Stimulated activated CD8-positive, alpha-beta memory T cell treated with anti-CD3 and anti-CD28 coated beads, Interleukin-7, amount 100 ng/mL, for 24 hours (primary cell): ENCODE data around the gene LETM1.

Experiments
- DNase-seq: peaks from one replicate; pipeline ENCODE4 v3.0.0-alpha.2; 2020; ENCODE audit warnings: low read depth

Gene LETM1

GRCh38 chr4:1872870-1873269 lies 16.9 kb upstream of the LETM1 start:
- no peak for DNase-seq

DNA sequence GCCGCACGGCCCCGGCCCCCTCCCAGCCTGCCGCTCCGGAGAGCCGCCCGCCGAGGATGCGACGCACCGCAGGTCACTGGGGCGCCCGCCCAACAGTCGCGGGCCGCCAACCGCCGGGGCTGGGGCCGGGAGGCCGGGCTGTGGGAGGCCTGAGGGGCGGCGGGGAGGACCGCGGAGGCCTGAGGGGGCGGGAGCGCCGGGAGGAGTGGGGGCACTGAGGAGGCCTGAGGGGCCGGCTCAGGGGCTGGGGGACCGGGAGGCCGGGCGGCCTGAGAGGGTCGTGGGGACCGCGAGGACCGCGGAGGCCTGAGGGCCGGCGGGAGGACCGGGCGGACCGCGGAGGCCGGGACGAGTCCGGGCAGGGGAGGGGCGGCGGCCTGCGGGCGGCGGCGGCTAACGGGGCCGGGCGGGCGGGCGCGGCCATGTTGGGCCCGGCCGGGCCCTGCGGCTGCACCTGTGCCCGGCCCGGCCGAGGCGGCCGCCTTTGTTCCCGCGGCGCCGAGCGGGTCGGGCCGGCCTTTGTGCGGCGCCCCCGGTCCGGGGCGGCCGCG lies 15.6 kb upstream of the LETM1 start:
- no peak for DNase-seq

DNA sequence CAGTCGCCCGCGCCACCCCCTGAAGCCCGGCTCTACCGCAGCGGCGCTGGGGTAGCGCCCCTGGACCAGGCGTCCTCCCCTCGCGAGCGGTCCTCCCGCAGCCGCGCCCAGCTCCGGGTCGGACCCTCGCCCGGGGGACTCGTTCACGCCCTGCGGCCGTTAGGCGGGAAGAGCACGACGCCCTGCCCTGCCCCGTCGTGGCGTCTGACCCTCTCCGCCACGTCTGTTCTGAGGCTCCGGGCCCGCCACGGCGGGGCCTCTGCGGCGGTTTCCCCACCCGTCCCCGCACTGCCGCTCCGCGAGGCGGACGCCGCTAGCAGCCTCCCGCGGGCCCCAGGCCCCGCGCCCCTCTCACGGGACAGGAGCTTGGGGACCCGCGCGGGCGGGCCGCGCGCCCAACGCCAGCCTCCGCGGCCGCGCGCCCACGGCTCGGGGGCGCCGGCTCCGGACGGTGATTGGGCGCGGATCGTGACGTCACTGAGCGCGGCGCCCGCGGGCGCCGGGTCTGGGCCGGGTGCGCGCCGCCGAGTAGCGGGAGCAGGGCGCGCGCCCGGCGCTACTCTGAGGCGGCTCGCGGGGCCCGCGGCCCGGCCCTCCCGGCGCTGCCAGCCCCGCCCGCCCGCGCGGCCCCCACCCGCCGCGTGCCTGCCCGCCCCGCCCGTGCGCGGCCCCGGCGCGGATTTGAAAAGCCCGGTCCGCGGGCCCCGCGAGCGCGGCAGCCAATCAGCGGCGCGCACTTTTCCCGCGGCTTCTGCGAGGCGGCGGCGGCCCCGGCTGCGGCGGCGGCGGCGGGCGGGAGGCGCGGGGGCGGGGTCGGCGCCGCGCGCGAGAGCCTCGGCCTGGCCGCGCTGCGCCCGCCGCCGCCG lies 14.9 kb upstream of the LETM1 start, which contains the start of gene NSD2:
NSD2 (plus strand) TSS at position 816 of the 866 bp plus-strand sequence. CDS start 29,262 bp downstream, outside the sequence.
- peak; percentile 82 for DNase-seq

DNA sequence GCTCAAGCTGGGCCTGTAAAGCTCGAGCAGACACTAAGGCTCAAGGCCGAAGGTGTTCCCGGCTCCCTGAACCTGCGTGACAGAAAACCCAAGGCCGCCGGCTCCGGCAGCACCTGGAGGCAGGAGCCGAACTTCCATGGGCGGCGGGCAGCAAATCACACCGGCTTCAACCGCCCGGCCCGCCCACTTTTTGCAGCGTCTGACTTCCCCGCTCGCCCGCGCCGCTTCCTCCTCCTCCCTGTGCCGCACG lies 14.3 kb upstream of the LETM1 start:
- peak; percentile 66 for DNase-seq

DNA sequence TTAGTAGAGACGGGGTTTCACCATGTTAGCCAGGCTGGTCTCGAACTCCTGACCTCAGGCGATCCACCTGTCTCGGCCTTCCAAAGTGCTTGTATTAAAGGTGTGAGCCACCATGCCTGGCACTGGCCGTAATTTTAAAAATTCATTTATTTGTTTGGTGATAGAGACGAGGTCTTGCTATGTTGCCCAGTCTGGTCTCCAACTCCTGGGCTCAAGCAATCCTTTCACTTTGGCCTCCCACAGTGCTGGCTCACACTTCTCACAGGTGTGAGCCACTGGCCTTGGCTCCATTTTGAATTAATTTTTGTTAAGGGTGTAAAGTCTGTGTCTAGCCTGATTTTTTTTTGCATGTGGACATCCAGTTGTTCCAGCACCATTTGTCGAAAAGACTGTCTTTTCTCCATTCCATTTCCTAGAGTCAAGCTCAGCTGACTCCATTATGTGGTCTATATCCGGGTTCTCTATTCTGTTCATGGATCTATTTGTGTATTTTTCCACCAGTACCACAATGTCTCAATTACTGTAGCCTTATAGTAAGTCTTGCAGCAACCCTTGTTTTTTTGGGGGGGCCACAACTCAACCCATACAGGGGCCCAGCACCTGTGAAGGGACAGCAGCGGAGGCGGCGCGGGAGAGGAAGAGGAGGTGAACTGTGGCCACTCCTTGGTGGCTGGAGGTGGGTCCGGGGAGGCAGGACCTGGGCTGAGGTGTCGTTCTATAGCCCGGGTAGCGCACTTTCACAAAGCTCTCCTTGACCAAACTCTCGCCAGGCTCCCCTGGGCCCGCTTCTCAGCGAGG lies 13.8 kb upstream of the LETM1 start:
- DNase-seq, result no peak

GRCh38 chr4:1868912-1869311 lies 13.0 kb upstream of the LETM1 start:
- no peak for DNase-seq

GRCh38 chr4:1868293-1868692 lies 12.3 kb upstream of the LETM1 start:
- no peak for DNase-seq

GRCh38 chr4:1866189-1866661 lies 10.3 kb upstream of the LETM1 start:
- DNase-seq, result no peak

GRCh38 chr4:1864076-1865008 lies 8.4 kb upstream of the LETM1 start:
- no peak for DNase-seq

DNA sequence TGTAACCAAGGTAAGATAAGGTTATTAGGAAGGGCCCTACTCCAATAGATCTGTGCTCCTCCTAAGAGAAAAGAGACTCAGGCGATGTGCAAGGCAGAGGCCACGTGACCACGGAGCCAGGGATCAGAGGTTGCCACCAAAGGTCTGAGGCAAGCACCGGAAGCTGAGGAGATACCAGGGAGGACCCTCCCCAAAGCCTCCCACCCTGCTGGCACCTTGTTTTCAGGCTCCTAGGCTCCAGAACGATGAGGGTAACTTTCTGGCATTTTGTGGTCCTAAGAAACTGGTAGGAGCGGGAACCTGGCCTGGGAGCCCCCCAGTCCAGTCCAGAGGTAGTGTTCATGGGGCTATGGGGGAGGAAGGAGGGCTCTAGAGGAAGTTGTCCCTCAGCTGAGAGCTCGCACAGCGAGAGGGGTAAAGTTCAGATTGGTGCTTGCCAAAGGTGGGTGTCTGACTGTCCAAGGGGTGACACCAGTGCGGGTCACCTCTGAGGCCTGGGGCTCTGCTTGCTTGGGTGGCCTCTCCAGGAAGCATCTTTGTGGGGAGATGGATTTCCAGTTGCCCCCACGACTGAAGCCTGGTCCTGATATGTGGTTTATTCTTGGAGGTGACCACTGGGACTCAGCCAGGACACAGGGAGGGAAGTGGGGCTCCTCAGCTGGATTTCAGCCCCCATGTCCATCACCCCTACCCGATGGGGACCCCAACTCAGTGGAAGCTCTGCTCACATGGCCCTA lies 7.5 kb upstream of the LETM1 start:
- no peak for DNase-seq

GRCh38 chr4:1862961-1863296 lies 7.0 kb upstream of the LETM1 start:
- no peak for DNase-seq

- no peak for DNase-seq
Observed at GRCh38 chr4:1862055-1862911, 6.3 kb upstream of the LETM1 start.

- no peak for DNase-seq
Observed at GRCh38 chr4:1859389-1859753, 3.4 kb upstream of the LETM1 start.

DNA sequence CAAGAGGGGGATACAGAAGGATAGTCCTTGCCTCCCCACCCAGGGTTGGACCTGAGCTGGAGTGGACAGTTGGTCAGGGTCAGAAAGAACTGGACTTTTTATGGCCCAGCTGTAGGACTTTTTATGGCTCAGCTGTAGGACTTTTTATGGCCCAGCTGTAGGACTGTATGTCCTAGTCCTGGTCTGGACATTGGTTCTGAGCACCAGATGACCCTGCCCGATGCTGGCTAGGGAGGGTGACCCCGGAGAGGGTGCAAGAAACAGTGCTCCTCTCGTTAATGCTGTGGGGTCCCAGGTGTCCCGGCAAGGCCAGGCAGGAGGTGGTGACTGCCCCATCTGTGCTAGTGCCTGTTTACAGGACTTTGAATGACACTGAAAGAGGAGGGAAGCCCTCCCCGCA lies 2.0 kb upstream of the LETM1 start:
- no peak for DNase-seq

DNA sequence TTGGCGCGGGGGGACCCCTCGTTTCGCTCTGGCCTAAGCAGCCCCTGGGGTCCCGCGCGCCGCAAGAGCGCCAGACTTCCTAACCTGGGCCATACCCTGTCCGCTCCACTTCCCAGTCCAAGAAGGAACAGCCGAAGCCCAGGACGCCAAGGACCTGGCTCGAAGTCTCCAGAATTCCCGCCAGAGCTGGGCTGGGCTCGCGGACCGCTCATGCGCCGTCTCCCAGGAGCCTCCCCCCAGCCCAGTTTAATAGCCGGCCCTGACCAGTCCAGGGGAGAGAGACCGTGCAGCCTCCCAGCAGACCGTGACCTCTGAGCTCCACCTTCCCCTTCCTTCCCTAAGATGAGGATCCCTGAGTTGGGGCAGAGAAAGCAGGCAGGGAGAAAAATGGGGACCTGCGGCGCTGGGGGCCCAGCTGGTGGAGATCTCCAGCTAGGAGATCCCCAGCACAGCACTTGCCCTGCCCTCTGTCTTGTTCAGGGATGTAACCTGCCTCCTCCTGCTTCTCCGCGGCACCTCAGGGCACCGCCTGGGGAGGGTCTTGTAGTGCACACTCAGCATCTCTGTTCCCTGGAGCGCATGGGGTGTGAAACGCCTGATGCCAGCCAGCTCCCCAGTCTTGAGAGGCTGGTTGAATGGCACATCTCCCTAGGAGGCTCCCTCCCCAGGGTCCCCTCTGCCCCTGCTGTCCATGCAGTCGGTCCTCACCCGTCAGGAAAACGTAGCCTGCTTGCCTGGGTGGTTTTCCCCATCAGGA lies 1.2 kb upstream of the LETM1 start:
- no peak for DNase-seq

- DNase-seq, result no peak
Observed at GRCh38 chr4:1855333-1856070, 454 bp downstream of the LETM1 start.

GRCh38 chr4:1854752-1855151 lies 1.2 kb downstream of the LETM1 start:
- DNase-seq, result no peak

- DNase-seq, result no peak
Observed at GRCh38 chr4:1852904-1853623, 2.9 kb downstream of the LETM1 start.
